GM13976 (cell line): ENCODE results near the gene ANKRD34C.

Experiments
- DNase-seq: peaks from one replicate; pipeline ENCODE4 v3.0.0; 2012; ENCODE audit warnings: low spot score
- in situ Hi-C: fragments of 300-500 bp; cut with MboI; formaldehyde crosslinking; loops from one replicate; pipeline ENCODE4 v1.12.0; 2022; ENCODE audit warnings: low sequenced_read_pairs, mixed read lengths, inconsistent platforms; ENCODE audit not compliant: unreplicated experiment
- TF ChIP-seq, protein P1 (sequence below): IDR thresholded peaks from 2 replicates; pipeline ENCODE4 v1.5.1; 2012; ENCODE audit warnings: borderline replicate concordance, mild to moderate bottlenecking; ENCODE audit not compliant: insufficient read depth; ENCODE audit errors: extremely low read depth, missing control alignments, control extremely low read depth

The ANKRD34C gene

DNA sequence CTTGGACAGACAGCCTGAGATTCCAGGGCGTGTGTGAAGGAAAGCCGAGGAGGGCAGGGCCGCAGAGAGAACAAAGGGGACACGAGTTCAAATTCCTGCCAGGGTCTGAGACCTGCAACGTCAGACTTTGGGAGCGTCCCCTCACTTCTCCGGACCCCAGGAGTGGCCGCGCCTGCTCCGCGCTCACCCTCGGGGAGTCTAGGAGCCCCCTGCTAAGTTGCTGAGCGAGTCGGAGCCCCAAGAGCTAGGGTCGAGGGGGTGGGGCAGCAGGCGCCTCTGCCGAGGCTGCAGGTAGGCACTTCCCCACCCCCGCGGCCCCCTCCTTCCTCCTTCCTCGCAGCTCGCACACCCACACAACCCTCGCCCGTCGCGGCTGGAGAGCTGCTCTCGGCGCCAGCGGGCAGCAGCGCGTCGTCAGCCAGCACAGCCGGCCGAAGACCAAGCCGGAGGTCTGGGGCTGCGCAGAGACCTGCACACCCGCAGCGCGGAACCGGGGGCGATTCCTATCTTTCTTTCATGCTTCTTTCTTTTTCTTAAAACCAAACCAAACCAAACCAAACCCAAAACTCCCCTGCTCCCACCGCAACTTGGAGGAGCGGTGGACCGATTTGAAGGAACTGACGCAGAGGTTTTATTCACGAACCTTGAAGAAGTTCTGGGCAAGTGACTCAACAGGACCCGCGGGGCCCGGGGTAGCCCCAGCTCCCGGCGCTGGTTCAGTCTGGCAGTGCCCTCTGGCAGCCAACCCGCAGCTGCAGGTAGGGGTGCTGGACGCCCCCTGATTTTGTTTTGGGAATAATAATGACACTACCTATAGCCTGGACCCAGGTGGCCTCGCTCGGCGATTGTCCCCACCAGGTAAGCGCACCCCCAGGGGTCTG lies at the start of gene ANKRD34C:
TSS of gene ANKRD34C (plus strand) at position 352 of the 881 bp plus-strand sequence. CDS start 10,563 bp downstream, outside the sequence.
- in situ Hi-C loops, result no loop called here
- DNase-seq, result peak; percentile 26
- TF ChIP-seq, protein P1, sequence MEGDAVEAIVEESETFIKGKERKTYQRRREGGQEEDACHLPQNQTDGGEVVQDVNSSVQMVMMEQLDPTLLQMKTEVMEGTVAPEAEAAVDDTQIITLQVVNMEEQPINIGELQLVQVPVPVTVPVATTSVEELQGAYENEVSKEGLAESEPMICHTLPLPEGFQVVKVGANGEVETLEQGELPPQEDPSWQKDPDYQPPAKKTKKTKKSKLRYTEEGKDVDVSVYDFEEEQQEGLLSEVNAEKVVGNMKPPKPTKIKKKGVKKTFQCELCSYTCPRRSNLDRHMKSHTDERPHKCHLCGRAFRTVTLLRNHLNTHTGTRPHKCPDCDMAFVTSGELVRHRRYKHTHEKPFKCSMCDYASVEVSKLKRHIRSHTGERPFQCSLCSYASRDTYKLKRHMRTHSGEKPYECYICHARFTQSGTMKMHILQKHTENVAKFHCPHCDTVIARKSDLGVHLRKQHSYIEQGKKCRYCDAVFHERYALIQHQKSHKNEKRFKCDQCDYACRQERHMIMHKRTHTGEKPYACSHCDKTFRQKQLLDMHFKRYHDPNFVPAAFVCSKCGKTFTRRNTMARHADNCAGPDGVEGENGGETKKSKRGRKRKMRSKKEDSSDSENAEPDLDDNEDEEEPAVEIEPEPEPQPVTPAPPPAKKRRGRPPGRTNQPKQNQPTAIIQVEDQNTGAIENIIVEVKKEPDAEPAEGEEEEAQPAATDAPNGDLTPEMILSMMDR, result no peak

DNA sequence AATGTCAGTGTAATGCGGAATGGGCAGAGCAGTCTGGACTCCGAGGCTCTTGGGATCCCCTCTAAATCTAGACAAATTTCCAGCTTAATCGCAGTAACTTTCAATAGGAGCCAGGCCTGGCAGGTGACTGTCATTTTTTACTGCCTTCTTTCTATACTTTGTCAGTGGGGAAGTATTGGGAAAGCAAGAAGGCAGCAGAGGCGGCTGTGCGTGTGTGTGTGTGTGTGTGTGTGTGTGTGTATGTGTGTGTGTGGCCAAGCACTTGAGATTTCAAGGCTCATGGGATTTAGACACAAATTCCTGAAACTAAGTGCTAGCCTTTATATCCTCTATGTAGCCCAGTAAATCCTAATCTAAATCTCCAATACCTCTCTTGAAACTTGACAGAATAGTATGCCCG lies 49.3 kb upstream of the ANKRD34C start:
- TF ChIP-seq, protein P1, result no peak
- in situ Hi-C loops, result no loop called here
- no peak for DNase-seq

DNA sequence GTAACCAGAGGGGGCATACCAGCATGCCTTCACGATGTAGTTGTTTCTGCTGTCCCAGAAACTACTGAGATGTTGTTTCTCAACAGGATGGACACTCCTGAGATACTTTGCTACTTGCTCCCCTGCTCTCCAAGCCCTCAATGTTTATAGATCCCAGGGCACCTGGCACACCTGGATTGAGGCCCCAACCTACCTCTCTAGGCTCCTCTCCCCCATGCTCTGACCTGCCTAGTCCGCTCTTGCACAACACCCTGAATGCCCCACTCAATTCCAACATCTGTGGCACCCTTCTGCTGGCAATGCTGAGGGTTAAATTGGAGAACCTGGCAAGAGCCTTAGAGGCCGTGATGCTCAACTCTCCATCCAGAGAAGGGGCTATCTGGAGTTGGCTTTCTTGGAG lies 42.5 kb upstream of the ANKRD34C start:
- TF ChIP-seq, protein P1, result no peak
- no peak for DNase-seq
- in situ Hi-C loops, result no loop called here

DNA sequence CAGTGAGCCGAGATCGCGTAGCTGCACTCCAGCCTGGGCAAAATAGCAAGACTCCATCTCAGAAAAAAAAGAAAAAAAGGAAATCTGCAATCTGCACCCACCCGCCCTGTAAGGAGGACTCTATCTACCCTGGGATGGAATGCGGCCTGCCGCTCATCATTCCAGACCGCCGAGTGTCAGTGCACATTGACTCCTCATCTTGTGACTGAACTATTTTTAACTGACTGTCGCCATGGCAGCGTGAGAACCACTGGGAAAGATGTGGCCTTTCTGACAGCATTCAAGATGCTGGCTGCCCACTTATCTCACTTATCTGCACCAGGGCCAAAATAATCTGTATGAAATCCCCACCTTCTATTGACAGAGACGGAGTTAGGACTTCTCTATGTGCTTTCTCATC lies 38.8 kb upstream of the ANKRD34C start:
- in situ Hi-C loops, result no loop called here
- no peak for DNase-seq
- TF ChIP-seq, protein P1, result no peak

DNA sequence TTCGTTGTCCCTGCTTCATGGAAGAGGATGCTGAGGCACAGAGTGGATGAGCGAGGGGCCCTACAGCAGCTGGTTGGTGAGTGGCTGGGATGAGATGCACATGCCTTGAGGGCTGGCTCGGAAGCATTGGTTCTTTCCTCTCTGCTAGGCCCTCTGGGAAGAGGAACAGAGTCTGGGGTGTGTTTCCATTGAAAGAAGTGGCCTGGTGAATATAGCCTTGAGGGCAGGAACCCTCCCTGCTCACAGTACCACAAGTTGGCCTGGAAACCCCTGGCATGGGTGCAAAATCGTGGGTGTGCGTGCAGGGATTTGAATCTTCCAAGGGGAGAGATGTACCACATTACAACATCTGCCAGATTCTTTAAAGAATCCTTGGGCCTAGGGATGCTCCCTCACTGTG lies 37.6 kb upstream of the ANKRD34C start:
- in situ Hi-C loops, result no loop called here

DNA sequence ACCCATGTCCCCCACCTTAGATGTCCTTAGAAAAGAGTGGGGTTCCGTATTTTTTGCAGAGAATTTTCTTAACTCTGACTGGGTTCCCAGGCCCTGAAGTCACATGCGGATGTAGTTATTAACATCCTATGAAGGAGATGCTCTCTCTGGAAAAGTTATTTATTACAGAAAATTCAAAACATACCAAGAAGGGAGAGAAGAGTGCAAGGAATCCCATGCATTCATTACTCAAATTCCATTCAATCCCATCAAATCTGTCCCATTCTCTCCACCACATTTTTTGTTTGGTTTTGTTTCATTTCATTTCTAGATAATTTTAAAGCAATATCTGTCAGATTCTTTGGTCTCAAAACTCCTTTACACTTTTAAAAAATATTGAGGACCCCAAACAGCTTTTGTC lies 34.3 kb upstream of the ANKRD34C start:
- in situ Hi-C loops, result no loop called here
- TF ChIP-seq, protein P1, result no peak
- DNase-seq, result no peak

More for the DNA sequence above, 37.6 kb upstream of the ANKRD34C start:
- TF ChIP-seq, protein P1, result no peak
- no peak for DNase-seq
